GM21515 (cell line): ENCODE measurements around the gene KIAA1755.
"Not testable (repeated sequence)": the region's sequence is repeated elsewhere in the genome, so short reads cannot be mapped to it uniquely, and the experiment has no call there.

Experiments used
- ATAC-seq: cut with Tn5 transposase; IDR thresholded peaks from one replicate; pipeline ENCODE4 v1.9.1; 2021; ENCODE audit not compliant: unreplicated experiment

The KIAA1755 gene

DNA sequence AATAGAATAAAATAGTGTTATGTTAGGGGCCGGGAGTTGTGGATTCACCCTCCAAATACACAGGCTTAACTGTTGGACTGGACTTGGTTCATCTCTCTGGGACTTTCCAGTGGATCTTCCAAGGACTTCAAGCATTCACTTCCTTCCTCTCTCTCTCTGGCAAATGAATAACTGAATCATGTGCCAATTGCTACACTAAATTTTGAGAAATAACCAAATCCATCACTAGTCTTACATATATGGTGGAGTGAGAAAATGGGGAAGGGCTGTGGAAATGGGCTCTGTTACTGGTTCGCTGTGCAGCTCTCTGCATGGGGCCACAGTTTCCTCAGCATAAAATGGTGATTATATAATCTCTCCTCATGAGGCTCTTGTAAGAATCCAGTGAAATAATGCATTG, 6.8 kb upstream of the KIAA1755 start:
- no peak for ATAC-seq

GRCh38 chr20:38266426-38266825, 5.9 kb upstream of the KIAA1755 start:
- ATAC-seq, result no peak

DNA sequence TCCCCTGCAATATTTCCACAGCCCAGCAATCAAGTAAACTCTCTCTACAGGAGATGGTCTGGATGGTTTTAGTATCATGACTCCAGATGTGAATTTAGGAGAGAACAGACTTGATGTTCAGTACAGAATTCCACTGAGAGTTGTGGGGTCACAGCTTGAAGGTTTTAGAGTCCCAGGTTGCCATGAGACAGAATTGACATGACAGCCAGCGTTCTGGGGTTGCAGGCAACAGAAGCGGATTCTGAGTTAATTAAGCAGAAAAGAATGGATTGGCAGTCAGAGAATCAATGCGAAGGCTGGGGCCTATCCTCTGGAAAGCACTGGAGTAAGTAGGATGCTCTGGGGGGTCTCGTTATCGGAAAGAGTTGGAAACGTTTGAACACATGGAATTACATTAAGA, 2.4 kb upstream of the KIAA1755 start:
- no peak for ATAC-seq

- ATAC-seq, result no peak
Observed at GRCh38 chr20:38261054-38261390, 487 bp upstream of the KIAA1755 start.

DNA sequence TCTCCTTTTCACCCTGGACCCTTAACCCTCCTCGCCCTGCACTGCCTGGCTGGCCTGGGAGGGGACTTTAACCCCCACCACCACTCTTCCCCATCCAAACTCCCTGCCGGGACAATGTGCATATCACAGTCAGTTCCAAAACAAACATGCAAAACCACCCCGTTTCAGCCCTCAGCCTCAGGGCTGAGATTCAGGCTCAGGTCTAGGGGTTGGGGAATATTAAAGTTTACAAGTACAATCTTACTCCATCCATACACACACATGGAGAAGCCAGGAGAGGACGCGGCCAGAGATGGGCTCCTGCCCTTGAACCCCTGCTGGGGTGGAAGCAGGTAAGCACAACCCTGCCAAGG, 534 bp downstream of the KIAA1755 start:
- no peak for ATAC-seq

DNA sequence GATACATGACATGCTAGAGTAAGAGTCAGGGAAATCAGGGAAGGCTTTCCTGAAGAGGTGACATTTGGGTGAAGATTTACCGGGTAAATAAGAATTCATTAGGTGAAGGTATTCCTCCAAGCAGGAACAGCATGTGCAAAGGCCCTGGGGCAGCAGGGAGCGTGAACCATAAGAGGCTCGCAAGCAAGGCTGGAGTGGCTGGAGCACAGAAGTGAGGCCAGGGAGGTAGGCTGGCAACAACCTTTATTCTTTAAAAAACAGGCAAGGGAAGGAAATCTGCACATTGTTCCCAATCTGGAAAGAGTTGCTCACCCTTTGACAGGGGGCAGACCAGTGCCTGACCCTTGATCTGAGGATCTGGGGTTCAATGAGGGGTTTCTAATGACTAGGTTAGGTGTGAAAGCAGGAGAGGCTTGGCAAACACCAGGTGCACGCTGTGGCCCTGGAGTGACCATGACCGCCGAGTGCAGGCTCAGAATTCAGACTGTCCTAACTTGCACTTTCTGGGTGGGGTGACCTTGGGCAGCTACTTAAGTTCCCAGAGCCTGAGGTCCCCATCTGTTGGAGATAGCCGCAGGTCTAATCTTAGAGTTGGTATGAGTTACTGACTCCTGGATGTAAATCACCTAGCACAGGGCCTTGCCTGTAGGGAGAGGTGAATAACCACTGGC, 1.9 kb downstream of the KIAA1755 start:
- ATAC-seq, result no peak

DNA sequence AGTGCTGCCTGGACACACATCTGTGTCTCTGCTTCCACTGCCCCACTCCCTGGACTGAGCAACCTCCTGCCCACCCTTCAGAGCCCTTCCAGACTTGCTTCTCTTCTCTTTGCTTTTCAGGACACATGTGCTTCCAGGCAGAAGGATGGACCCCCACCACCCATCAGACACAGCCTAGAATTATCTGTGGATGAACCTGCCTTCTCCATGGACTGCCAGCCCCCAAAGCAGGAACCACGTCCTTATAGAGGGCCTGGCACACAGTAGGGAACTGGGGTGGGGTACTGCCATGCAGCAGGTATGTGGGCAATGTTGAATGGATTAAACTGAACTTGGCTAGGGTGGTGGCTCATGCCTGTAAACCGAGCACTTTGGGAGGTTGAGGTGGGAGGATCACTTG, 3.6 kb downstream of the KIAA1755 start:
- ATAC-seq, result no peak

- ATAC-seq, result no peak
Observed at GRCh38 chr20:38256021-38256420, 4.5 kb downstream of the KIAA1755 start.

DNA sequence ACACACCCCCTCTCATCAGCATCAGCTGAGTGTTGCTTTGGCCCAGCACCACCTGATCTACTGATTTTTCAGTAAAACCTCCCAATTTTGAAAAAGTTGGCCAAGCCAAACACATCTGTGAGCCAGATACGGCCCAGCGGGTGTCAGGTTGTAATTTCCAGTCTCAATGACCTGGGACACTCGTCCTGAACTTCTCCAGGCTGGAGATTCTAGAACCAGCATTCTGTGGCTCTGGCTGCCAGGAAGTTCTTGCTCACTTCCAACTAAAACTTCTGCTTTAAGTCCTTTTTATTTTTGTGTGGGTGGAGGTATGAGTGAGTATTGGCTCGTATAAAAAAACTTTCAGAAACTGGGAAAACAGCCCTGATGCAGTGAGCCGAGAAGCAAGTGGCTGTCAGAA, 5.1 kb downstream of the KIAA1755 start:
- no peak for ATAC-seq

DNA sequence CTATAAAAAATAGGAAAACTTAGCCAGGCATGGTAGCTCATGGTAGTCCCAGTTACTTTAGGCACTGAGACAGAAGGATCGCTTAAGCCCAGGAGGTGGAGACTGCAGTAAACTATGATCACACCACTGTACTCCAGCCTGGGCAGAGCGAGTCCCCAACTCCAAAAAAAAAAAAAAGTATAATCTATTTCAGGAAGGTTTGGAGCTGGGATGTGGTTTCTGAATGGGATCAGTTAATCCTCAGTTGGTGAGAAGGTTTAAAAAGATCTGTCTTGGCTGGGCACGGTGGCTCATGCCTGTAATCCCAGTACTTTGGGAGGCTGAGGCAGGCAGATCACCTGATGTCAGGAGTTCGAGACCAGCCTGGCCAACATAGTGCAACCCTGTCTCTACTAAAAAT, 5.9 kb downstream of the KIAA1755 start:
- ATAC-seq, result not testable (repeated sequence)

GRCh38 chr20:38253571-38253970, 7.0 kb downstream of the KIAA1755 start:
- ATAC-seq, result no peak

GRCh38 chr20:38252292-38253288, 7.9 kb downstream of the KIAA1755 start:
- ATAC-seq, result no peak

- not testable (repeated sequence) for ATAC-seq
Observed at GRCh38 chr20:38251441-38251840, 9.1 kb downstream of the KIAA1755 start.

- ATAC-seq, result no peak
Observed at GRCh38 chr20:38250609-38251008, 9.9 kb downstream of the KIAA1755 start.

DNA sequence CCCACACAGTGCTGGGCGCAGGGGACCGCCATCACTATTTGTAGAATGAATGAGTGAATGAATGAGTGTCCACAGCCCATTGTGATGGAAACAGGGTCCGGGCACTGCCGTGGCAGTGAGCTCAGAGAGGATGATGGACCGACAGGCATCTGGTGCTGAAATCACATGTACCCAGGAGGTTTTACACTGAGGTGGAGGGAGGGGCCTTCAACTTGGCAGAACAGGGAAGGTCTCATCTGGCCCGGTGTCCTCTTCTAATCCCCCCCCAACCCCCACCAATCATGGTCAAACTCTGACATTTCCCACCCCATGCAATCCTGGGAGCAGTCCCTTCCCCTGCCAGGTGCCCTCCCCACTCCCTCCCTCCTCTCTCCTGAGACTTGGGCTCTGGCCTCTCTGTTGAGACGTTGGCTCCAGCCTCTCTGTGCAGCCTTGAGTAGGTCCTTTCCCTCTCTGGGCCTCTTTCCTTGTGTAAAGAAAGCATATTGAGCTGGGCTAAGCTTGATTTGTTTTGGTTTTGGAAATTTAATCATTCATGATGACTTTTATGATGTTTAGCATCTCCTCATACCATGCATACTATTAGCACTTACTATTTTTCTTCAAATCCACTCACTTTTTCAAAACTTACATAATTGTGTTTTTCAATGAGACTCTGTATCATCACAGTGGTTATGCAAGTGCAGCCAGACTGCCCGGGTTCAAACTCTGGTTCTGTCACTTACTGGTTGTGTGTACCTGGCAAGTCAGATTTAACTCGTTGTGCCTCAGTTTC, 10.8 kb downstream of the KIAA1755 start:
- ATAC-seq, result no peak

GRCh38 chr20:38248133-38248532, 12.4 kb downstream of the KIAA1755 start:
- no peak for ATAC-seq

- ATAC-seq, result not testable (repeated sequence)
Observed at GRCh38 chr20:38247725-38248124, 12.8 kb downstream of the KIAA1755 start.

- ATAC-seq, result no peak
Observed at GRCh38 chr20:38247166-38247509, 13.4 kb downstream of the KIAA1755 start.

- ATAC-seq, result no peak
Observed at GRCh38 chr20:38246357-38247165, 14.0 kb downstream of the KIAA1755 start.

- no peak for ATAC-seq
Observed at GRCh38 chr20:38245753-38246152, 14.8 kb downstream of the KIAA1755 start.

DNA sequence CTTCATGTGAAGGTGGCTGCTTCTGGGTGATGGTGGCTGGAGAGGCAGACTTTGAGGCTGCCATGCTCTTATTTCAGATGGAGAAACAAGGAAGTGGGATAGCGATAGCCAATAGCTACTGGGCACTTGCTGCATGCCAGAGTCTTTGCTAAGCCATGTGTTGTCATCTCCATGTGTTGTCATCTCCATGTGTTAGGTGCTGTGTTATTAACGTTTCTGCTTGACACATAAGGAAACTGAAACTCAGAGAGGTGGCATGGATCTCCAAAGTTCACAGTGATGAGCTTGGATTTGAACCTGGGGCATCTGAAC, 16.9 kb downstream of the KIAA1755 start:
- no peak for ATAC-seq
